KBM-7 (cell line): ENCODE data around the gene PXYLP1.
"Not testable (repeated sequence)": the region's sequence is repeated elsewhere in the genome, so short reads cannot be mapped to it uniquely, and the experiment has no call there.

ENCODE experiments used
- DNase-seq: peaks from one replicate; pipeline ENCODE4 v3.0.0-alpha.2; 2015
- in situ Hi-C: fragments of 300-500 bp; cut with MboI; formaldehyde crosslinking; loops from 2 replicates; pipeline ENCODE4 v1.14.3; 2020; ENCODE audit warnings: low sequenced_read_pairs, low pct_unique_long_range_greater_than_20kb, mixed read lengths

The PXYLP1 gene

DNA sequence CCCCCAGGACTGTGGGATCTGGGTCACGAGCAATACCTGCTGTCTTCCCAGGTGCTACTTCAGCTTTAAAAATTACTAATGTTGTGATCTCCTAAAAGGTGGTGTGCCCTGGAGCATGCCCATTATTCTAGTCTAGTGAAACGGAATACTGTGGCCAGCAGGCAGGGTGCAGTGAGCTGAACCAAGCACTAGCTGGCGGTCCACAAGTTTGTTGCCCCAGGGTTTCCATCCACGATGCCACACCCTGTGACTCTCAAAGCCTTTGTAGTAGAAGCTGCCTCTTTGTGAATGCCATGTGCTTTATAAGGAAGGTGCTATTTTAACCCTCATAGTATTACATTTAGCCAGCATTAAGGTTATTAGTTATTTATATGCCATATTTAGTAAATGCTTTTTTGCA lies 49.1 kb downstream of the PXYLP1 start:
- in situ Hi-C loops: no loop called here
- DNase-seq: no peak

DNA sequence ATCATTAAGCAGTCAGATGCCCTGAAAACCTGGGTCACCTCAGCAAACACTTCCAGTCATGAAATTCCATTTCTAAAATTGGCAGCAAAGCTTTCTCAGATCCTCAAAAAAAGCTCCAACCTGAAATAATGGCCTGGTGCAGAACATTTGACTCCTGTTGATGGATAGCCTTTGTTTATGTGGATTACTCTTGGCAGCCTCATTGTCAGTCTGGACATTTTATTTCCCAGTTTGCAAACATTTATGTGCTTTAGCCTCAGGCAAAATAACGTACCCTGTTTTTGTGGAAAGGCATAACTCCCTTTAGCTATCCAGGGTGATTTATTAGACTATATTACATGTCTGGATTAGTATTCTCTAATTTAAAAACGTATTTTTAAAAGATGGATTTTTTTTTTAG lies 53.9 kb downstream of the PXYLP1 start:
- DNase-seq: no peak
- in situ Hi-C loops: no loop called here

DNA sequence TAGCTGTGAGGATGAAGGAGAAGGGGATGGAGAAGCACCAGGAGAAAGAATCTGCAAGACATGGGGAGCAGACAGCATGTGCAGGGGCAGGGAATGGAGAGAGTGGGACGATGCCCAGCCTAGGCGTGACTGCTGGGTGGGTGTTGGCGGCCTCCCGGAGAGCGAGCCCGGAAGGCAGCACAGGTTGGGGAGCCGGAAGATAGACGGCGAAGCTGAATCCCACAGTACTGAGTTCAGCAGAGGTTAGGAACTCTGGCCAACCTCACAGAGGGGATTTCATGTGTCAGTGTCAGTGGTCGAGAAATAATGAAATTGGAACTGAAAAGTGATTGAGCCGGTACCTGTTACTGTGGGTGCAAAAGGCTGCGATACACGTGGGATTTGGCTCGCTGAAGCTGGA lies 55.2 kb downstream of the PXYLP1 start:
- no peak for DNase-seq
- in situ Hi-C loops: no loop called here

DNA sequence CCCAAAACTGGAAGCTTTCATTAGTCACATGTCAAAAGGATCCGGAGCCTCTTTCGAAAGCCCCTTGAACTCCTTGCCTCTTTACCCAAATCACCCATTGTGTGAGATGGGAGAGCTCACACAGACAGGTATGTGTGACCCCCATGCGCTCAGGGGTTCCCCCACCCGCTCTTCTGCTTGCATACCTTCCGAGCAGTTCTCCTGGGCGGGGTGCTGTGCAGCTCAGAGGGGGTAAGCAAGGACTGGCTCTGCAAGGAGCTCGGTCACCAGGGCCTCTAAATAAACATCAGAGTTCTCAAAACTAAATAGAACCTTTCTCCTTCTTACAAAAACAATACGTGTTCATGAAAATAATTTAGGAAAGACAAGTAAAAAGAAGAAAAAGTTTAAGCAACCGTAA lies 55.7 kb downstream of the PXYLP1 start:
- no peak for DNase-seq
- in situ Hi-C loops: no loop called here

DNA sequence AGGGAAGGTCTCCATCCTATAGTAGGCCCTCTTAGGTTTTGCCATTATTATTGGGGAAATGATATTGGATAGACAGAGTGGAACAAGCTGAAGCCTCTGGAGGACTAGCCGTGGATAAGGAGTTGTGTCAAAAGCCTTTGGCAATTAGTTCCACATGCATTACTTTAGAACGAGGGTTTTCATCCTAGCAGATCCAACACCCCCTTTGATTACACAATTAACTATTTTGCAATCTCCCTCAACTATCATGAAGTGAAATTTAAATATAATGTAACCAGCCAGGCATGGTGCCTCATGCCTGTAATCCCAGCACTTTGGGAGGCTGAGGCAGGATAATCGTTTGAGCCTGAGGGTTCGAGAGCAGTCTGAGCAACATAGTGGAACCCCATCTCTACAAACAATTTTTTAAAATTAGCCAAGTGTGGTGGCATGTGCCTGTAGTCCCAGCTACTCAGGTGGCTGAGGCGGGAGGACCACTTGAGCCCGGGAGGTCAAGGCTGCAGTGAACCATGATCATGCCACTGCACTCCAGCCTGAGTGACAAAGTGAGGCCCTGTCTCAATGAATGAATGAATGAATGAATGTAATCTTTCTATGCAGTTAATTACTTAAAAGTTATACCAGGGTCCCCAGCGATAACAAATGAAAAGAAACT lies 56.8 kb downstream of the PXYLP1 start:
- DNase-seq: no peak
- in situ Hi-C loops: no loop called here

DNA sequence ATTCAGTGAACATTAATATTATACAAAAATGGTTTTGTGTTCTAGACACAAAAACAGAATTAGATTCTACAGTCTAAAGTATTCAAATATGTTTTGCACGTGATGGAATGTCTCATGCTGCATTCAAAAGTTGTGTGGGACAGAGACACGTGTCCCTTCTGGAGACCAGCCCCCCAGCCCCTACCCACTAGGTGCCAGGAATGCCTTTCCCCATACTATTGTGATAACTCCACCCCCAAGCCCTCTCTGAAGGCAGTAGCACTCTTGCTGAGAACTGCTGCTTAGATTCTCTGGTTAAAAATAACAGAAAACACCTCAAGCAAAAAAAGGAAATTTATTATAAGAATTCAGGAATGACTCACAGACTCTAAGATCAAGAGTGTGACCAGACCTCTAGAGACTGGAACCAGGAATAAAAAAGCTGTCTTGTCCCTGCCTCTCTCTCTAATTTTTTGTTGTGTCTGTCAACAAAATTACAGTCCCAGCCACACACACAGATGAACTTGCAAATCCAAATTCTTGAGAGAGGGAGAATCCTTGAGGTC lies 57.7 kb downstream of the PXYLP1 start:
- in situ Hi-C loops: no loop called here
- DNase-seq: no peak

DNA sequence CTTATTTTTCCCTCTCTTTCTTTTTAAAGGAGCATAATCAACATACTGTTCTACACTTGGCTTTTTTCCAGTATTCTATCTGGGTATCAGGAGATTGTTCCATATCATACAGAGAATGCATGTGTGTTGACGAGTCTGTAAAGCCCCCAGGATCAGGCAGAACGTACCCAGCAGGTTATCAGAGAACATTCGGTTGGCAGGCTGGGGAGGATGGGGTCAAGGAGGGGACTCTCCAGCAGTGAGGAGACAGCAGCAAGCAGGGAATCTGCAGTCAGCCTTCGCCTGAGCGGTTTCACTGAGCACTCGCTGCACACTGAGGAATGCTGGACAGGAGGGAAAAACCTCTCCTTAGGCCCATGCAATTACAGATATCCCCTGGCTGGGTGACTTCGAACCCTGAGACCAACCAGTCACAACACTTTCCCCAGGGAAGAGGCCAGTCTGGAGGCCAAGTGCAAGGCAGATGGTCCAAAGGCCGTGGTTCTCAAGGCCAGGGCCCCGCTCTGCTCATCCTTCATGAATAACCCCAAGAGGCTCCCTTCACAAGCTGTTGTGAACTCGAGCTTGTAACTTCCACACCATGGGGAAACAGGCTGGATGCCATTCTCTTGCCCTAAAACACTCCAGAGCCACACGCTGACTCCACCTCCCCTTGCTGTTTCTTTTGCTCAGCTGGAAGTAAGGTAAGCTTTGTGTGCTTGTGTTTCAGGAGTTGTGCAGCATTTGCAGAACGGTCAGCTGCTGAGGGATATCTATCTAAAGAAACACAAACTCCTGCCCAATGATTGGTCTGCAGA lies 60.1 kb downstream of the PXYLP1 start:
- in situ Hi-C loops: no loop called here
- no peak for DNase-seq

DNA sequence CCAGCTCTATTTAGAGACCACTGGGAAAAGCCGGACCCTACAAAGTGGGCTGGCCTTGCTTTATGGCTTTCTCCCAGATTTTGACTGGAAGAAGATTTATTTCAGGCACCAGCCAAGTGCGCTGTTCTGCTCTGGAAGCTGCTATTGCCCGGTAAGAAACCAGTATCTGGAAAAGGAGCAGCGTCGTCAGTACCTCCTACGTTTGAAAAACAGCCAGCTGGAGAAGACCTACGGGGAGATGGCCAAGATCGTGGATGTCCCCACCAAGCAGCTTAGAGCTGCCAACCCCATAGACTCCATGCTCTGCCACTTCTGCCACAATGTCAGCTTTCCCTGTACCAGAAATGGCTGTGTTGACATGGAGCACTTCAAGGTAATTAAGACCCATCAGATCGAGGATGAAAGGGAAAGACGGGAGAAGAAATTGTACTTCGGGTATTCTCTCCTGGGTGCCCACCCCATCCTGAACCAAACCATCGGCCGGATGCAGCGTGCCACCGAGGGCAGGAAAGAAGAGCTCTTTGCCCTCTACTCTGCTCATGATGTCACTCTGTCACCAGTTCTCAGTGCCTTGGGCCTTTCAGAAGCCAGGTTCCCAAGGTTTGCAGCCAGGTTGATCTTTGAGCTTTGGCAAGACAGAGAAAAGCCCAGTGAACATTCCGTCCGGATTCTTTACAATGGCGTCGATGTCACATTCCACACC lies 60.9 kb downstream of the PXYLP1 start:
- DNase-seq: no peak
- in situ Hi-C loops: no loop called here

DNA sequence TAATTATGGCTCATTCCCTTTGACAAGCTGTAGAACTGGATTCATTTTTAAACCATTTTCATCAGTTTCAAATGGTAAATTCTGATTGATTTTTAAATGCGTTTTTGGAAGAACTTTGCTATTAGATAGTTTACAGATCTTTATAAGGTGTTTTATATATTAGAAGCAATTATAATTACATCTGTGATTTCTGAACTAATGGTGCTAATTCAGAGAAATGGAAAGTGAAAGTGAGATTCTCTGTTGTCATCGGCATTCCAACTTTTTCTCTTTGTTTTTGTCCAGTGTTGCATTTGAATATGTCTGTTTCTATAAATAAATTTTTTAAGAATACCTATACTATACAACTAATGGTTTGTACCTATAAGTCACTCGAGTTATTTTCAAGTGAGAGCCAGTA lies 62.7 kb downstream of the PXYLP1 start:
- no peak for DNase-seq
- in situ Hi-C loops: no loop called here

DNA sequence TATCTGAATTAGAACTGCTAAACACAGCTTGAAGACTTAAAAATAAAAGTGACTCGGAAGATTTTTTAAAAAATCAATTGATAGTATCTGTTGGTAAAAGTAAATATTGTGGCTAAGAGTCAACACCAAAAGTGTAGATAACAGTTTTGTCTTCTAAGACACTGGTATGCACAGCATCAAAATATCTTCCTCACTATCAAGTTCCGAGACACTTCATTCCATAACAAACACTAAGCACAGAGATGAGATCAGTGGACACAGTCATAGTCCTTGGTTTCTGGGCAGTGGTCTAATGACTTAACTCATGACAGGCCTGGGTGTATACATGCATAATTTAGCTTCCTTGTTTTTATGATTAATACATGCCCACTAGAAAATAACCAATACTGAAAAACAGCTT lies 63.2 kb downstream of the PXYLP1 start:
- in situ Hi-C loops: no loop called here
- no peak for DNase-seq

DNA sequence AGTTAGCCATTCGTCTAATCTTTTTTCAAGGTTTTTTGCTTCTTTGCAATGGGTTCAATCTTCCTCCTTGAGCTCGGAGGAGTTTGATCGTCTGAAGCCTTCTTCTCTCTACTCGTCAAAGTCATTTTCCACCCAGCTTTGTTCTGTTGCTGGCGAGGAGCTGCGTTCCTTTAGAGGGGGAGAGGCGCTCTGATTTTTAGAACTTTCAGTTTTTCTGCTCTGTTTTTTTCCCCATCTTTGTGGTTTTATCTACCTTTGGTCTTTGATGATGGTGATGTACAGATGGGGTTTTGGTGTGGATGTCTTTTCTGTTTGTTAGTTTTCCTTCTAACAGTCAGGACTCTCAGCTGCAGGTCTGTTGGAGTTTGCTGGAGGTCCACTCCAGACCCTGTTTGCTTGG lies 68.8 kb downstream of the PXYLP1 start:
- DNase-seq, in situ Hi-C loops: not testable (repeated sequence)

DNA sequence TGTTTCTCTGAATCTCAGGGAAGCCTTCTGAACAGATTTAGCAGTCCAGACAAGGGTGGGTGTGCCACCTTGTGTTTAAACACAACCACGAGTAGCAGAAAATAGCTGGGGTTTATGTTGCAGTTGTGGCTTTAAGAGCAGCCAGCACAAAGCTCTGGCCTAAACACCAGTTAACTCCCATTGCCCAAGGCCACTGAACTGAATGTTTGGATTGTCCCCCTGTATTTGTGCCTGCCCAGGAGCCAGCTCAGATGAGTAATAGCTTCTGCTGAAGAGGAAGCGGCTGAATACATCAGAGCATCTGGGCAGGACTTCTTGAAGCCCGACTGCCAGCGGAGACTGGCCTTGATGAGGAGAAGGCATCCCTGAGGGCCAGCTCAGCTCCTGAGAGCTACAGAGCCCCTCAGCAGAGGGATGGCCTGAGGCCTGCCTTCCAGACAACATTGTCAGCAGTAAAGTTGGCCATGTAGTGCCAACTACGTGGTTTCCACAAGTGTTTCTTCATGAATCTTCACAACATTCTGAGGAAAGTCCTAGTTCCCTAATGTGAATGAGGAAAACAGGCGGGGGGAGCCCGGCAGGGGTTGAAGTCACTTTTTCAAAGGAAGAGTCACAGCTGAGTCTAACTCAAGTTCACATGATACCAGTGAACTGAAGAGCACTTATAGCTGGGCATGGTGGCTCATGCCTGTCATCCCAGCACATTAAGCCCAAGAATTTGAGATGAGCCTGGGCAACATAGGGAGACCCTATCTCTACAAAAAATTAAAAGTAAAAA lies 70.9 kb downstream of the PXYLP1 start:
- no peak for DNase-seq
- in situ Hi-C loops: no loop called here

DNA sequence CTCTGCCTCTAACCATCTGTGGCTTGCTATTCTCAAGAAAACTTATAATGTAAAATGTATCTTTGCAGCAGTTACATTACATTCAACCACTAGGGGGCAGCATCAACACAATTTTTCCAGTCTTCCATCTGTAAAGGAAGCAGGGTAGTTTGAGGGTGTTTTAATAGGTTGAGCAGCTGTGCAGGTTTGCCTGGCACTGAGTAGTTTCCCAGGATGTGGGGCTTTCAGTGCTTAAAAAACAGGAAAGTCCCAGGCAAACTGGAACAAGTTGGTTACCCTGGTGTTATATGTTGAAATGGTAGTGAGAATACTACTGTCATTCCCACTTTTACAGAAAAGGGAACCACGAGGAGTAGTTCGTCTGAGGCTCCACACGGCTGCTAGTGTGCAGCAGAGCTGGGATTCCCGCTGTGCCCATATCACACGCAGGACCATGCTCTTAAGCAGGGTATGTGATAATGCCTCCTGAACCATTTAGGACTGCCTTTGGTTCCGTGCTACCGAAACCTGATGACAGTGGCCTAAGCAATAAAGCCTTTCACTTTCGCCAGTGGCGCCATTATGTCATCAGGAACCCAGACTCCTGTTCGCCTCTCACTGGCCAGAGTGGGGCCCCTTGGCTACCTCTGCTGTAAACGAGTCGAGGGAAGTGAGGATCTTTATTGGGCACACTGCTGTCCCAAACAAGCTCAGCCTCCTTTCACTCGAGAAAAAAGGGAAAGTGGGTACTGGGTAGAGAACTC lies 72.0 kb downstream of the PXYLP1 start:
- in situ Hi-C loops: no loop called here
- peak; percentile 93 for DNase-seq

DNA sequence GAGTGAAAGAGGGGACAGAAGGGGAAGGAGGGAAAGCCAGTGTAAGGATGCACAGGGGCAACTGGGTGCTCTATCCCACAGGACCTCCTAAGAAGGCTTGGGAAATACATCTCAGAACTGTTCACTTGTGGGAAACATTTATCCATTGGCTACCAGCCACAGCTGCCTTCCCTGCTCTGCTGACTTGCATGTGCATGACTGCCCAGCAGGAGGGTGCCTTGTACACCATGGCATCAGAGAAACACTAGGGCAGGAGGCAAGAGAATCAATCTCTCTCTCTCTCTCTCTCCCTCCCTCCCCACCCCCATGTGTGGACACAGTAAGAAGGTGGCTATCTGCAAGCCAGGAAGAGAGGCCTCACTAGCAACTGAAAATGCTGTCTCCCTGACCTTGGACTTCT lies 73.8 kb downstream of the PXYLP1 start:
- peak; percentile 14 for DNase-seq
- in situ Hi-C loops: no loop called here

DNA sequence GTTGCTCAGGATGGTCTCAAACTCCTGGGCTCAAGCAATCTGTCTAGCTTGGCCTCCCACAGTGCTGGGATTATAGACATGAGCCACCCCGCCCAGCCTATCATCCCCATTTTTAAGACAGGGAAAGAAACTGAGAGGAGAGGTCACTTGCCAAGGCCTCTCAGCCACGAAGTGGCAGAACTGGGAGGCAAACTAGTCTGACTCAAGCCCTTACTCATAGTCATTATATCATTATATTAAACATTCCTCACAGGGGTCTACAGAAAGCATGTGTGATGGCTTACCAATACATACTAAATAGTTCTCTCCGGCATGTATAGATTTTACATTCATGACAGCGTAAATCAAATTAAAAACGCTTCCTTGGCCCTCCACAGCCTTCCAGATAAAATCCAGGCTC lies 74.7 kb downstream of the PXYLP1 start:
- DNase-seq: no peak
- in situ Hi-C loops: no loop called here

DNA sequence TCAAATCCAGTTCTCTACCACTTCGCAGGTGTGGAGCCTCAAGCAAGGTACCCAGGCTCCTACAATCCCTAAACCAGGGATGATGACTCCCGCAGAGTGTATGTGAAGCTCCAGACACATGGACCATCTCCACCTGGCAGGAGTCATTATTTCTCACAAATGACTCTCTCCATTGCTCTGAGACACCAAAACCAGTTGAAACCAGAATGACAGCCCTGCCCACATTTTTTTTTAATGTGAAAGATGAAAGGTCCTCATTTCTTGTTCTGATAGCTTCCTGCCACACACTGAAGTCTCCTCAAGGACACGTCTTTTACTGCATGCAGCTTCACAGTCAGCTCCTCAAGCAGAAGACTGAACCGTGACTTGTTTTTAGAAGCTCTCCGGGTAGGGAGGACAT lies 75.3 kb downstream of the PXYLP1 start:
- peak; percentile 15 for DNase-seq
- in situ Hi-C loops: no loop called here

DNA sequence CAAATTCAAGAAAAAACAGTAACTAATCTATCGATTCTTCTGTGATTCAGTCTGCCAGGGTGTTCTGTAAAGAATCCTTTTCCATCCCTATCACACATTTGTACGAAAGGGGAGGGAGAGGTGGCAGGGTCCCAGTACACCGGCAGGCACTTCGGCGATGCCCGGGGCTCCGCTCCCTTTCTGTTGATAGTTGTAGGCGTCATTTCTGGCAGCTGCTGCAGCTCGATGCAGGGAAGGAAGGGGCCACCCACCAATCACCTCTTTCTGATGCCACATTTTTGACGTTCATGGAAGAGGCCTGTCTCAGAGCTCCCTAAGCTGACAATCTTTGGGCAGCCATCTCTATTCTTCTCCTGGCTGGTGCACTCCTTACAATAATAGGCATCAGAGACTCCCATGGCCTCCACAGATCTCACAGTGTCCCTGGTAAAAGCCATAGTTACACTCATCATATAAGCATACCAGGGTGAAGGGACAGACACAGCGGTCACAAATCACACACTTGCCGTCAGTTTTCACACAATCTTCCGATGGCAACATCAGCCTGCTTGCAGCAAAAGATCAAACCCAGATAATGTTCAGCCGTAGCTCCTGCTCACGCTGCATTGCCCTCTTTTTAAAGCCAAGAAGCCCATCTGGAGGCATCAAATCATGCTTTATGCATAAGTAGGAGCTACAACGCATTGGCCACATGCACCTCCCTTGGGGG lies 75.9 kb downstream of the PXYLP1 start:
- no peak for DNase-seq
- in situ Hi-C loops: no loop called here

DNA sequence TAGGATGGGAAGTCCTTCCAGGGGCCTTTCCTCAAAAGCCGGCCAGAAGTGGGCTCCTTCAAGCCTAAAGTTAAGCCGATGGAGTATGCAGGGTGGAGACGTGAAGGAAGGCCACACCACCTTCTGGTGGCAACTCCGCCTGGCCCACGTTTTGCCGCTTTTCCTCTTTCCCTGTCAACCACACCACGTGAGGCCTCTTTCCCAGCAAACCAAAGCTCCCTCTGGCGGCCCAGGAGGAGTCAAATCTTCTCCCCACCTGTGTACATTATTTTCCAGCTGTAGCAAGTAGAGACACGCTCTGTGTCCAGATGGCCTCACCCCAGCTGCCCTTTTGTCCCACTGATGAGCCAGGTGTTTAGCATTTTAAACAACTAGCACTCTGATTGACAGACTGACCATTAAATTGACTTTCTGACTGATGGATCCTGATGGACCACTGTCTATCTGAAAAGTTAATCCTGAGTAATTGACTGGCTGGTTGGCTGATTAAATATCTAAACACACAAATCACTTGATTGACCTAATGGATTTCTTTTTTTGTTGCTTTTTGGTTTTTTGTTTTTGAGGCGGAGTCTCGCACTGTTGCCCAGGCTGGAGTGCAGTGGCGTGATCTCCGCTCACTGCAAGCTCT lies 77.1 kb downstream of the PXYLP1 start:
- no peak for DNase-seq
- in situ Hi-C loops: no loop called here
